DOHH2 (cell line): ENCODE measurements around the gene FBXW4.
"Not testable (repeated sequence)": the region's sequence is repeated elsewhere in the genome, so short reads cannot be mapped to it uniquely, and the experiment has no call there.

Experiments
- H3F3A ChIP-seq: fragments of 200-600 bp; sonication (generic), shearing (Covaris generic); 2 replicates; pipeline ENCODE4 v1.6.0; 2016; ENCODE audit warnings: antibody characterized with exemption, mild to moderate bottlenecking; ENCODE audit not compliant: control insufficient read depth, insufficient read depth
- H3K27ac ChIP-seq: fragments of 200-600 bp; sonication (generic); 2 replicates; pipeline ENCODE4 v1.5.1; 2014; ENCODE audit warnings: low read depth, mild to moderate bottlenecking, low read length, moderate library complexity
- H3K27me3 ChIP-seq: fragments of 200-600 bp; sonication (generic); 2 replicates; pipeline ENCODE4 v1.6.1; 2014; ENCODE audit warnings: mild to moderate bottlenecking, low read length, mixed read lengths; ENCODE audit not compliant: control insufficient read depth
- H3K36me3 ChIP-seq: fragments of 200-600 bp; sonication (generic); 2 replicates; pipeline ENCODE4 v1.6.1; 2014; ENCODE audit warnings: mild to moderate bottlenecking, low read length, moderate library complexity, mixed read lengths; ENCODE audit not compliant: control insufficient read depth
- H3K4me1 ChIP-seq: fragments of 200-600 bp; sonication (generic); 2 replicates; pipeline ENCODE4 v1.6.1; 2014; ENCODE audit warnings: mild to moderate bottlenecking, low read length, mixed read lengths; ENCODE audit not compliant: control insufficient read depth
- H3K4me2 ChIP-seq: fragments of 200-600 bp; sonication (generic); 2 replicates; pipeline ENCODE4 v1.6.0; 2014; ENCODE audit warnings: mild to moderate bottlenecking, low read length, moderate library complexity
- H3K4me3 ChIP-seq: fragments of 200-600 bp; sonication (generic); 2 replicates; pipeline ENCODE4 v1.5.1; 2014; ENCODE audit warnings: mild to moderate bottlenecking, low read length, mixed read lengths
- H3K79me2 ChIP-seq: fragments of 200-600 bp; sonication (generic); 2 replicates; pipeline ENCODE4 v1.6.1; 2014; ENCODE audit warnings: mild to moderate bottlenecking, low read length, mixed read lengths; ENCODE audit not compliant: control insufficient read depth
- H3K9me2 ChIP-seq: fragments of 200-600 bp; sonication (generic); replicated peaks from 2 replicates; pipeline ENCODE4 v1.6.1; 2014; ENCODE audit warnings: mild to moderate bottlenecking, low read length, mixed read lengths; ENCODE audit not compliant: control insufficient read depth
- H3K9me3 ChIP-seq: fragments of 200-600 bp; sonication (generic); 2 replicates; pipeline ENCODE4 v1.6.1; 2014; ENCODE audit warnings: antibody characterized with exemption, low read length, mixed read lengths; ENCODE audit not compliant: control insufficient read depth, insufficient read depth
- H4K20me1 ChIP-seq: fragments of 200-600 bp; sonication (generic); 2 replicates; pipeline ENCODE4 v1.6.0; 2014; ENCODE audit warnings: low read depth, mild to moderate bottlenecking, antibody characterized with exemption, low read length, moderate library complexity; ENCODE audit not compliant: control insufficient read depth, insufficient read depth
- CTCF ChIP-seq: fragments of 200-600 bp; sonication (generic); IDR thresholded peaks from one replicate; pipeline ENCODE4 v1.5.1; 2014; ENCODE audit warnings: antibody characterized with exemption, mild to moderate bottlenecking, low read depth, low read length; ENCODE audit not compliant: poor library complexity, severe bottlenecking
- EZH2phosphoT487 ChIP-seq: fragments of 200-600 bp; sonication (generic); IDR thresholded peaks from 2 replicates; pipeline ENCODE4 v1.6.1; 2017; ENCODE audit warnings: borderline replicate concordance, mild to moderate bottlenecking, antibody characterized with exemption, low read length, moderate library complexity, mixed read lengths

The FBXW4 gene

GRCh38 chr10:101639141-101639900, 55.6 kb downstream of the FBXW4 start:
- peaks cover 44% of the 10 kb centered on the region for H3K36me3 ChIP-seq
- no peak overlapping the region for H3K4me2 ChIP-seq
- TF ChIP-seq CTCF = no peak
- TF ChIP-seq EZH2phosphoT487 = no peak
- no peak overlapping the region for H3K27ac ChIP-seq
- 0 out of 2 replicates have a peak, but pooled peaks cover 4% of the 10 kb centered on the region for H3F3A ChIP-seq
- H3K9me2 ChIP-seq = no peaks in the 10 kb centered on the region
- no peaks in the 10 kb centered on the region for H3K4me1 ChIP-seq
- 0 out of 2 replicates have a peak, but pooled peaks cover 2% of the 10 kb centered on the region for H3K79me2 ChIP-seq
- no peaks in the 10 kb centered on the region for H3K9me3 ChIP-seq
- H3K4me3 ChIP-seq = no peak overlapping the region
- H3K27me3 ChIP-seq = no peaks in the 10 kb centered on the region
- no peaks in the 10 kb centered on the region for H4K20me1 ChIP-seq

GRCh38 chr10:101633510-101633909, 61.5 kb downstream of the FBXW4 start:
- H3K4me2 ChIP-seq, H3K4me1 ChIP-seq, H3K27me3 ChIP-seq, H3K9me3 ChIP-seq, H3K27ac ChIP-seq, H3K4me3 ChIP-seq, H3F3A ChIP-seq, H3K9me2 ChIP-seq, H4K20me1 ChIP-seq: not testable (repeated sequence)
- Histone ChIP-seq H3K79me2 (peaks cover 19% of the 10 kb centered on the region), H3K36me3 (peaks cover 46% of the 10 kb centered on the region)

- Histone ChIP-seq H4K20me1 (no peaks in the 10 kb centered on the region), H3K36me3 (peaks cover 49% of the 10 kb centered on the region), H3K27me3 (no peaks in the 10 kb centered on the region), H3K4me1 (no peaks in the 10 kb centered on the region), H3K27ac (no peak overlapping the region), H3K79me2 (peaks cover 19% of the 10 kb centered on the region), H3K4me3 (no peak overlapping the region), H3F3A (no peaks in the 10 kb centered on the region), H3K9me2 (no peaks in the 10 kb centered on the region), H3K9me3 (no peaks in the 10 kb centered on the region), H3K4me2 (no peak overlapping the region)
- TF ChIP-seq EZH2phosphoT487 = no peak
Observed at GRCh38 chr10:101631821-101632475, 63.0 kb downstream of the FBXW4 start.

- Histone ChIP-seq H3K9me2 (no peaks in the 10 kb centered on the region), H4K20me1 (no peaks in the 10 kb centered on the region), H3K4me2 (no peak overlapping the region), H3K79me2 (peaks cover 19% of the 10 kb centered on the region), H3K4me3 (no peak overlapping the region), H3K36me3 (peaks cover 55% of the 10 kb centered on the region), H3K9me3 (no peaks in the 10 kb centered on the region), H3K27ac (no peak overlapping the region), H3K27me3 (no peaks in the 10 kb centered on the region), H3F3A (no peaks in the 10 kb centered on the region), H3K4me1 (peaks cover 2% of the 10 kb centered on the region; the same call in 1 of the 2 replicates)
- TF ChIP-seq EZH2phosphoT487 (no peak), CTCF (no peak)
Observed at GRCh38 chr10:101630633-101630920, 64.4 kb downstream of the FBXW4 start.
